Measurements from ENCODE around the gene GAB3. TPM values are rescaled to one million over a fixed set of nuclear protein-coding genes. Genes with fewer than 3 reads are reported as not detected.

The GAB3 gene
- total and polyA plus RNA-seq, 8 donors, result 0.58 to 11.0 (median 1.7) TPM; not detected in 1

GRCh38 chrX:154785716-154786115 is 34.8 kb upstream of the GAB3 start:
- DNase-seq, result no peak
- Histone ChIP-seq H3K9me3 (no peaks in the 10 kb centered on the region), H3K36me3 (peaks cover 0 to 15% (median 8%) of the 10 kb centered on the region in 4 donors), H3K4me1 (no peaks in the 10 kb centered on the region), H3K27me3 (no peaks in the 10 kb centered on the region), H3K4me3 (no peak overlapping the region), H3K27ac (no peak overlapping the region)
- 44 to 59% (median 48%) methylated on average over 6 of the region's 6 CpGs for WGBS, 5 donors
- no peak for TF ChIP-seq POLR2AphosphoS5 (IDR thresholded peaks at IDR 0.05)
- intact Hi-C loops (cut with DNase I; ENCODE audit: low total_unique reads), result no loop called here

- H3K36me3 ChIP-seq, result peaks cover 0 to 18% (median 11%) of the 10 kb centered on the region in 4 donors
- 81 to 87% (median 86%) methylated on average over 10 to 13 of the region's 13 CpGs for WGBS, 5 donors
- intact Hi-C loops (cut with DNase I; ENCODE audit: low total_unique reads), result no loop called here
- TF ChIP-seq CTCF (IDR thresholded peaks at IDR 0.05) (no peak), EP300 (IDR thresholded peaks at IDR 0.05) (no peak), POLR2A (IDR thresholded peaks at IDR 0.05) (no peak), POLR2AphosphoS5 (IDR thresholded peaks at IDR 0.05) (no peak)
- no peaks in the 10 kb centered on the region for H3K9me3 ChIP-seq
- H3K4me1 ChIP-seq, result no peaks in the 10 kb centered on the region
- H3K27ac ChIP-seq, result no peak overlapping the region
- H3K27me3 ChIP-seq, result no peaks in the 10 kb centered on the region
- H3K4me3 ChIP-seq, result no peak overlapping the region
- no peak for DNase-seq
Observed at GRCh38 chrX:154784149-154784995, 33.5 kb upstream of the GAB3 start.

GRCh38 chrX:154780968-154781367 is 30.1 kb upstream of the GAB3 start:
- TF ChIP-seq POLR2AphosphoS5 (IDR thresholded peaks at IDR 0.05) (no peak), CTCF (IDR thresholded peaks at IDR 0.05) (no peak), EP300 (IDR thresholded peaks at IDR 0.05) (no peak), POLR2A (IDR thresholded peaks at IDR 0.05) (no peak)
- Histone ChIP-seq H3K9me3 (no peaks in the 10 kb centered on the region), H3K4me3 (no peak overlapping the region), H3K27ac (no peak overlapping the region), H3K4me1 (no peaks in the 10 kb centered on the region), H3K27me3 (no peaks in the 10 kb centered on the region), H3K36me3 (peaks cover 0 to 49% (median 33%) of the 10 kb centered on the region in 4 donors)
- 81 to 97% (median 91%) methylated on average over 6 to 9 of the region's 9 CpGs for WGBS, 5 donors
- intact Hi-C loops (cut with DNase I; ENCODE audit: low total_unique reads), result no loop called here
- no peak for DNase-seq

- no peak for DNase-seq
- no peaks in the 10 kb centered on the region for H3K9me3 ChIP-seq
- 85 to 95% (median 92%) methylated on average over 4 of the region's 4 CpGs for WGBS, 5 donors
- H3K4me3 ChIP-seq, result no peak overlapping the region
- TF ChIP-seq CTCF (IDR thresholded peaks at IDR 0.05) (no peak), POLR2AphosphoS5 (IDR thresholded peaks at IDR 0.05) (no peak), EP300 (IDR thresholded peaks at IDR 0.05) (no peak), POLR2A (IDR thresholded peaks at IDR 0.05) (no peak)
- intact Hi-C loops (cut with DNase I; ENCODE audit: low total_unique reads), result no loop called here
- H3K4me1 ChIP-seq, result no peaks in the 10 kb centered on the region
- peaks cover 12 to 61% (median 50%) of the 10 kb centered on the region in 4 donors for H3K36me3 ChIP-seq
- no peaks in the 10 kb centered on the region for H3K27me3 ChIP-seq
- H3K27ac ChIP-seq, result no peak overlapping the region
Observed at GRCh38 chrX:154779261-154779660, 28.4 kb upstream of the GAB3 start.

- 83 to 96% (median 89%) methylated on average over 2 of the region's 2 CpGs for WGBS, 5 donors
- DNase-seq, result no peak
- Histone ChIP-seq H3K27ac (no peak overlapping the region), H3K36me3 (peaks cover 17 to 82% (median 70%) of the 10 kb centered on the region in 4 donors), H3K9me3 (peaks cover 0 to 10% (median 3%) of the 10 kb centered on the region in 4 donors), H3K4me1 (no peaks in the 10 kb centered on the region), H3K4me3 (no peak overlapping the region), H3K27me3 (no peaks in the 10 kb centered on the region)
- intact Hi-C loops (cut with DNase I; ENCODE audit: low total_unique reads), result no loop called here
- TF ChIP-seq POLR2AphosphoS5 (IDR thresholded peaks at IDR 0.05), result no peak
- TF ChIP-seq EP300 (IDR thresholded peaks at IDR 0.05), result no peak
- no peak for TF ChIP-seq CTCF (IDR thresholded peaks at IDR 0.05)
- no peak for TF ChIP-seq POLR2A (IDR thresholded peaks at IDR 0.05)
Observed at GRCh38 chrX:154776753-154777152, 25.9 kb upstream of the GAB3 start.

Data from stomach (tissue), 9 donors.